Glomerular visceral epithelial cell (primary cell): Measurements from ENCODE around the gene IGSF8.
"Not testable (repeated sequence)": the region's sequence is repeated elsewhere in the genome, so short reads cannot be mapped to it uniquely, and the experiment has no call there.

Source experiments
- DNase-seq: peaks from one replicate; pipeline ENCODE4 v3.0.0-alpha.2; 2016; ENCODE audit errors: extremely low spot score

Gene IGSF8

GRCh38 chr1:160126342-160126741 is 27.9 kb upstream of the IGSF8 start:
- DNase-seq, result not testable (repeated sequence)

GRCh38 chr1:160125746-160126145 is 27.3 kb upstream of the IGSF8 start:
- peak; percentile 70 for DNase-seq

GRCh38 chr1:160124705-160125478 is 26.5 kb upstream of the IGSF8 start:
- DNase-seq, result peak; percentile 95

GRCh38 chr1:160123726-160124125 is 25.3 kb upstream of the IGSF8 start:
- DNase-seq, result no peak

GRCh38 chr1:160122978-160123495 is 24.6 kb upstream of the IGSF8 start:
- DNase-seq, result no peak

GRCh38 chr1:160121388-160121787 is 23.0 kb upstream of the IGSF8 start:
- no peak for DNase-seq

GRCh38 chr1:160120797-160121196 is 22.4 kb upstream of the IGSF8 start:
- DNase-seq, result no peak

- no peak for DNase-seq
Measured at GRCh38 chr1:160118928-160119327, 20.5 kb upstream of the IGSF8 start.

- DNase-seq, result no peak
Measured at GRCh38 chr1:160117709-160118183, 19.3 kb upstream of the IGSF8 start.

GRCh38 chr1:160117300-160117699 is 18.9 kb upstream of the IGSF8 start:
- DNase-seq, result no peak

- no peak for DNase-seq
Measured at GRCh38 chr1:160116283-160117147, 18.1 kb upstream of the IGSF8 start.

- no peak for DNase-seq
Measured at GRCh38 chr1:160115545-160116282, 17.3 kb upstream of the IGSF8 start, which contains the start of gene ATP1A2. ATP1A2 (plus strand) TSS chr1:160115759; CDS start chr1:160115862, 103 bp downstream.

GRCh38 chr1:160114085-160114484 is 15.7 kb upstream of the IGSF8 start:
- DNase-seq, result no peak

- DNase-seq, result no peak
Measured at GRCh38 chr1:160113407-160113806, 15.0 kb upstream of the IGSF8 start.

GRCh38 chr1:160112357-160112756 is 13.9 kb upstream of the IGSF8 start:
- DNase-seq, result no peak

GRCh38 chr1:160111462-160111861 is 13.0 kb upstream of the IGSF8 start:
- DNase-seq, result not testable (repeated sequence)

- no peak for DNase-seq
Measured at GRCh38 chr1:160109686-160110085, 11.3 kb upstream of the IGSF8 start.

- DNase-seq, result peak; percentile 32
Measured at GRCh38 chr1:160108888-160109662, 10.7 kb upstream of the IGSF8 start.

- DNase-seq, result no peak
Measured at GRCh38 chr1:160107512-160107911, 9.1 kb upstream of the IGSF8 start.

GRCh38 chr1:160105155-160105554 is 6.7 kb upstream of the IGSF8 start:
- no peak for DNase-seq

GRCh38 chr1:160104486-160104885 is 6.1 kb upstream of the IGSF8 start:
- no peak for DNase-seq
